Left lung (tissue), 10 donors: Measurements from ENCODE around the gene CCDC17. TPM values are rescaled to one million over a fixed set of nuclear protein-coding genes. Genes with fewer than 3 reads are reported as not detected.

Experiments
- ATAC-seq: fragments of 200-7000 bp; cut with Tn5 transposase; one replicate; pipeline ENCODE4 v1.9.1; 2020; ENCODE audit warnings: moderate library complexity
- DNase-seq, 4 donors: peaks; one replicate each; pipeline ENCODE4 v3.0.0-alpha.2; 2013 to 2020
- H3K27ac ChIP-seq, 2 donors: fragments of 200-600 bp; sonication (generic) in 1 of 2; one replicate each; pipeline versions ENCODE4 v1.5.0 to v1.8.0; 2020 to 2021
- H3K27me3 ChIP-seq, 2 donors: fragments of 200-600 bp; sonication (generic) in 1 of 2; one replicate each; pipeline versions ENCODE4 v1.5.0 to v1.8.0; 2020 to 2021
- H3K36me3 ChIP-seq, 2 donors: fragments of 200-600 bp; sonication (generic) in 1 of 2; one replicate each; pipeline versions ENCODE4 v1.5.0 to v1.8.0; 2020 to 2021
- H3K4me1 ChIP-seq, 2 donors: fragments of 200-600 bp; one replicate each; pipeline ENCODE4 v1.8.0; 2021
- H3K4me3 ChIP-seq, 2 donors: fragments of 200-600 bp; sonication (generic) in 1 of 2; one replicate each; pipeline versions ENCODE4 v1.5.0 to v1.8.0; 2020 to 2021; ENCODE audit warnings: mild to moderate bottlenecking in 1 of 2
- H3K9me3 ChIP-seq, 2 donors: fragments of 200-600 bp; sonication (generic) in 1 of 2; one replicate each; pipeline versions ENCODE4 v1.5.0 to v1.8.0; 2020 to 2021
- CTCF ChIP-seq, 2 donors: fragments of 200-600 bp; sonication (generic) in 1 of 2; IDR thresholded peaks; one replicate each; pipeline versions ENCODE4 v1.5.0 to v1.8.0; 2021; ENCODE audit warnings: antibody characterized with exemption in 2 of 2
- intact Hi-C, 2 donors: fragments of 100-400 bp; cut with DNase I; formaldehyde crosslinking; loops; one replicate each; pipeline versions ENCODE4 v1.11.2 to v1.14.2; 2022
- polyA plus RNA-seq, 6 donors: library from polyadenylated mRNA; unstranded; fragments of 120-200 nt; gene quantifications; one replicate each; pipeline ENCODE4 v1.2.1, GENCODE V29; 2013; ENCODE audit not compliant: insufficient read length in 6 of 6
- total RNA-seq, 2 donors: library from RNA; stranded (reverse); fragmentation: NEBNext Ultra II Directional; extraction: Animal tissue kit (Norgen Biotek cat#: 25700); gene quantifications; one replicate each; pipeline ENCODE4 v1.2.1, GENCODE V29; 2021
- donor health status: DM: no; HTN: yes; CAD: no.
- donor health status: DM: no; HTN: no; CAD: no.

The CCDC17 gene
- total and polyA plus RNA-seq, 8 donors: 0.70 to 16.2 (median 6.1) TPM

GRCh38 chr1:45667321-45668111 is 43.7 kb upstream of the CCDC17 start:
- Histone ChIP-seq H3K4me1 (peaks cover 9 to 27% of the 10 kb centered on the region in 2 donors), H3K36me3 (no peaks in the 10 kb centered on the region), H3K9me3 (no peaks in the 10 kb centered on the region), H3K4me3 (no peak overlapping the region), H3K27me3 (no peaks in the 10 kb centered on the region), H3K27ac (no peak overlapping the region)
- ATAC-seq: peak; percentile 75
- intact Hi-C loops: no loop called here
- no peak for TF ChIP-seq CTCF (IDR thresholded peaks at IDR 0.05)
- DNase-seq: no peak

DNA sequence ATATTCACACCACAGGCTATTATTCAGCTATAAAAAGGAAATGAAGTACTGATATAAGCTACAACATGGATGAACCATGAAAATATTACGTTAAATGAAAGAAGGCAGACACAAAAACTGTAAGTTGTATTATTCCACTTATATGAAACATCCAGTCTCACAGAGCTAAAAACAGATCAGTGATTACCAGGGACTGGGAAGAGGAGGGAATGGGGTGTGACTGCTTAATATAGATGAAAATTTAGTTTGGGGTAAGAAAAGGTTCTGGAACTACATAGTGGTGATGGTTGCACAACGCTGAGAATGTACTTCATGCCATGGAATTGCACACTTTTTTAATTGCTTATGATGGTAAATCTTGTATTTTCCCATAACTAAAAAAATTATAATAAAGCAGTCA is 43.0 kb upstream of the CCDC17 start:
- no peak for TF ChIP-seq CTCF (IDR thresholded peaks at IDR 0.05)
- H3K9me3 ChIP-seq: no peaks in the 10 kb centered on the region
- H3K27ac ChIP-seq: no peak overlapping the region
- H3K4me3 ChIP-seq: no peak overlapping the region
- intact Hi-C loops: no loop called here
- no peaks in the 10 kb centered on the region for H3K36me3 ChIP-seq
- ATAC-seq (no peak), DNase-seq (no peak)
- H3K27me3 ChIP-seq: no peaks in the 10 kb centered on the region
- H3K4me1 ChIP-seq: peaks cover 9 to 27% of the 10 kb centered on the region in 2 donors

DNA sequence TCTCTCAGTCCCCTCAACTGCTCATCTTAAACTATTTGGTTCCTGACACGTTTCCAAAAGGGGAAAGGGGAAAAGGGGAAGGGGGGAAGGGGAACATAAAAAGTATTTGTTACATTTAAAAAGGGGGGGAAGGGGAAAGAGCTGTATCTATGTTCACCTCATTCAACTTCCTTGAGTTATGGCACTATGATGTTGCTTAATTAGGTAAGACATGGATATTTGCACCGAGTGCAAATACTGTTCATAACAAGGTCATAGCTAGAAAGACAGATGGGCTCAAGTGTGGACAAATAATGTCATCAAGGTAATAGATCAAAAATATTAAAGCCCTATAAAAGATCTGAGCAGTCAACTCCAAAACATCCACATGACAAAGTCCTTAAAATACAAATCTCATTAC is 36.5 kb upstream of the CCDC17 start:
- no peak for DNase-seq
- H3K9me3 ChIP-seq: no peaks in the 10 kb centered on the region
- peaks cover 0 to 53% of the 10 kb centered on the region in 2 donors for H3K36me3 ChIP-seq
- H3K27ac ChIP-seq: no peak overlapping the region
- H3K4me3 ChIP-seq: no peak overlapping the region
- ATAC-seq: no peak
- intact Hi-C loops: no loop called here
- no peaks in the 10 kb centered on the region for H3K4me1 ChIP-seq
- no peaks in the 10 kb centered on the region for H3K27me3 ChIP-seq
- TF ChIP-seq CTCF (IDR thresholded peaks at IDR 0.05): no peak

- no peak overlapping the region for H3K4me3 ChIP-seq
- H3K27me3 ChIP-seq: no peaks in the 10 kb centered on the region
- no peaks in the 10 kb centered on the region for H3K4me1 ChIP-seq
- no peak for DNase-seq
- H3K9me3 ChIP-seq: no peaks in the 10 kb centered on the region
- intact Hi-C loops: no loop called here
- H3K27ac ChIP-seq: no peak overlapping the region
- no peak for ATAC-seq
- H3K36me3 ChIP-seq: peaks cover 0 to 64% of the 10 kb centered on the region in 2 donors
- TF ChIP-seq CTCF (IDR thresholded peaks at IDR 0.05): no peak
Observed at GRCh38 chr1:45659222-45659621, 35.4 kb upstream of the CCDC17 start.

- no peak overlapping the region for H3K27ac ChIP-seq
- no peak for ATAC-seq
Observed at GRCh38 chr1:45658171-45658570, 34.3 kb upstream of the CCDC17 start.

More at GRCh38 chr1:45658171-45658570, 34.3 kb upstream of the CCDC17 start:
- intact Hi-C loops: no loop called here
- H3K9me3 ChIP-seq: no peaks in the 10 kb centered on the region
- H3K4me3 ChIP-seq: no peak overlapping the region
- TF ChIP-seq CTCF (IDR thresholded peaks at IDR 0.05): no peak
- no peaks in the 10 kb centered on the region for H3K27me3 ChIP-seq
- H3K4me1 ChIP-seq: no peaks in the 10 kb centered on the region
- no peak for DNase-seq
- H3K36me3 ChIP-seq: peaks cover 0 to 74% of the 10 kb centered on the region in 2 donors
